ENCODE measurements around the gene STAT4.

Gene STAT4

DNA sequence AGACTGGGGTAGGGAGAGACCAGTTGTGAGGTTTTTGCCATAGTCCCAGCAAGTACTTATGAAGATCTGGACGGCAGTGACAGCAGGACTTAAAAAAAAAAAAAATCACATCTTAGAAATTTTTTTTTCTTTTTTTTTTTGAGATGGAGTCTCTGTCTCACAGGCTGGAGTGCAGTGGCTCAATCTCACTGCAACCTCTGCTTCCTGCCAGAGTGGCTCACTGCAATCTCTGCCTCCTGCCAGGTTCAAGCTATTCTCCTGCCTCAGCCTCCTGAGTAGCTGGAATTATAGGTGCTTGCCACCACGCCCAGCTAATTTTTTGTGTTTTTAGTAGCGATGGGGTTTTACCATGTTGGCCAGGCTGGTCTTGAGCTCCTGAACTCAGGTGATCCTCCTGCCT lies 22.4 kb upstream of the STAT4 start:
- DNase-seq: no peak

DNA sequence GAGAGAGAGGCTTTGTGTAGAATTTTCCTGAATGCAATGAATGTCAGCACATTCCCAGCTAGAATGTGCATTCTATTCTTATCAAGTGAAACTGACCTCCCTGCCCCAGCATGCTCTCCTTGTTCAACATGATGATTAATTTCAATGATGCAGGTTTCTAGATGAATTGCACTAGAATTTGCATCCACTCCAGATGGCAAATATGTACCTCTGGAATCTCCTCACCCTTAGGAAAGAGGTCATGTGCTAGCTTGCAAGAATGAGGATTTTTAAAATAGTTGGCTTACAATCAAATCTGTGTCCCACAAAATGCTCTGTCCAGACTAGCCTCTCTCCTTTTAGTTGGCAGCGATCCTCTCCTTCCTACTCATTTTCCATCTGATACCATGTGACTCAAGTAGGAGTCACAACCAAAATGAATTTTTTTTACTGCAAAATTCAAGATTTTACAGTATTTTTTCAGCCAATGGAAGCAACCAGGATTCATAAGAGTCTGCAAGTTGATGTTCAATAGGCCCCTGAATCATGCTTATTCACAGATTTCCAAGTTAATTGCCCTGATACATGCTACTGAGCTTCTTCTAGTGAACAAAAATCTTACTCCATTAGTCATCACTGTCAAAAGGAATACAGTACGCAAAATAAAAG lies 21.0 kb upstream of the STAT4 start:
- no peak for DNase-seq

DNA sequence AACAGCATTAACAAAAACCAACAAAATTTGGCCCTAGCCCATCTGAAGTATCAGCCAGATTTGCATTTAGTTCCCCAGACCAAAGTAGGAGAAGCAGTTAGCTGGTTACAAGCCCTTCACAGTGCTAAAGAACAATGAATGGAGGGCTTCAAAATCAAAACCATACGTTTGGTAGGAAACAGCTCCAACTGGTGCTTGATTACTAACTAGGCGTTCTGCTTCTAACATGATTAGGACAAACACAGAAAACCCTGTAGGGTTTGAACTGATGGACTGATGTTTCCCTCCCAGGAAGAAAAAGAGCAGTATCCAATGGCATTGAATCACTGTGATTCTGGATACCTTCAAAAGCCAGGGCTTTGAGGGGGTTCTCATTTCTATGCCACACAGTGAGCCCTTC lies 20.5 kb upstream of the STAT4 start:
- DNase-seq: no peak

DNA sequence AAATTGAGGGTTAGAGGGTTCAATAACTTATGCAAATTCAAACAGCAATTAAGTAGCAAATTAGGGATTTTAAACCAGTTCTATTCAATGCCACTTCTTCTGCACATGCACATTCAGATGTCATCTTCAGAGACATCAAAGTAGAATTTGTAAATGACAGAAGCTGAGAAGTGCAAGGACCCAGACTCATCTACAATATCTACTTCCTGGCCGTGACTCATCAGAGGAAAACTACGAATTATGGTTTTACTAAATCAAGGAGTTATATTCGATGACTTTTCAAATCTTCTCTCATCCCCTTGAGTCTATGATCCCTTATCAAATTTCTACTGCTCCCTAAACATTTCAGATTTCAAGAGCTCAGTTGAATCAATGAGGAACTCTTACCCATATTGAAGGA lies 20.0 kb upstream of the STAT4 start:
- DNase-seq: peak; percentile 27

DNA sequence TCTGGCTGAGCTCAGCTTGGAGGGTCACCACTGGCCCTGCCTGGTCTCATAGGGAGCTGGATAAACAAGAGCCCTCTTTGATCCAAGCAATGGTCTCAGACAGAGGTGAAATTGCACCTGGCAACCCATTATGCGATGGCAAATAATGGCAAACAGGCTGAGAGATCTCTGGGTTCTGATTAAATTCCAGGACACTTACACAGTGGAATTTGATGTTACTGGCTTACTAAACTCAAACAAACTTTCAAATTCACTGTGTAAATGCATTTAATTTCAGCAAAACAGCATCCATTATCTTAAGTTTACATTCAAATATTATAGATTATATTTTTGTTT lies 19.5 kb upstream of the STAT4 start:
- no peak for DNase-seq

DNA sequence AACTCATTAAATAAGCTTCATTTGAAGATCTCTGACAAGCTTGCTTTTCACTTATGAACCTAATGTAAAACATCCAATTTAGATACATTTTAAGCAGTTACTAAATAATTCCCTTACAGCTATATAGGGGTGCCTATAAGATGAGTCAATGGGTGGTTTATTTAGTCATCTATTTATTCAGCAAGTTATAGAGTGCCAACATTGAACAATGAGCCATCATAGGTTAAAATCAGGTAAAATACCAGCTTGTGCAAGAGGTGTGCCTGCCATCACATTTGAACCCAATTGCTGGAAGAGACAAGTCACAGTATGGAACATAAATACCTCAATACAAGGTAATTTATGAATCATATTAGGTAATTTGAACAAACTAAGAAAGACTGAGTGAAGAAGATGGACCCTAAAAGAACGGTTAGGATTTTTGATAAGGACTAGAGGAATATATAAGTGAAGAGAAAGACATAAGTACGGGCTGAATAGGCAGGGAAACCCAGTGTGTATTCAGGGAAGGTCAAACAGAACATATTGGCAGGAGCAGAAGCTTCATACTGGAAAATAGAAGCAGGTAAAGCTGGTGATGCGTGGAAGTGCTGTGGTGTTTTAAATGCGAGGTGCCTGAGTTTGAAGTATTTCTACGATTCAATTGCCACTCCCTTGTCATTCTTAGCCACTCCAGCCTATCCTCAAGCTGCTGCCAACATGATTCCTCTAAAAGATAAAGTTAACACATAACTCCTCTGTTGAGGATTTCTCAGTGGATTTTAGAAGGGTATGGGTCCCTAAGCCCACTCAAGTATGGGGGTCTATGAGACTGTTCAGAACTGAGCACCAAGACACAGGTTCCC lies 18.9 kb upstream of the STAT4 start:
- DNase-seq: no peak

DNA sequence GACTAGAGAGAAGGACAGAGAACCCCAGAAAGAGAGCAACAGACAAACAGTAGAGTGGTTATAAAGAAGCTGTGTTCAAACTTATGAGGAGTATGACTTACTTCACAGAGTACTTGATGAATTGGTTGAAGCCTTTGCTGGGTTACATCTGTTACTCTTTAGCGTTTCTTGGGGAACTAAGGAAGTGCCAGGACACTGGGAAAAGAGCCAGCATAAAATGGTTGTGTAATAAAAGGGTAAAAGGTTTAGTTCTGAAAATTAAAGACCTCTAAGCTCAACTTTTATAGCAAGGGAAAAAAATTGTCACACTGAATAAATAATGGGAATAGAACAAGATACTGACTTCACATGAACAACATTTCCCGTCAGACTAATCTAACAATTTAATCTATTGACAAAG lies 17.0 kb upstream of the STAT4 start:
- no peak for DNase-seq

DNA sequence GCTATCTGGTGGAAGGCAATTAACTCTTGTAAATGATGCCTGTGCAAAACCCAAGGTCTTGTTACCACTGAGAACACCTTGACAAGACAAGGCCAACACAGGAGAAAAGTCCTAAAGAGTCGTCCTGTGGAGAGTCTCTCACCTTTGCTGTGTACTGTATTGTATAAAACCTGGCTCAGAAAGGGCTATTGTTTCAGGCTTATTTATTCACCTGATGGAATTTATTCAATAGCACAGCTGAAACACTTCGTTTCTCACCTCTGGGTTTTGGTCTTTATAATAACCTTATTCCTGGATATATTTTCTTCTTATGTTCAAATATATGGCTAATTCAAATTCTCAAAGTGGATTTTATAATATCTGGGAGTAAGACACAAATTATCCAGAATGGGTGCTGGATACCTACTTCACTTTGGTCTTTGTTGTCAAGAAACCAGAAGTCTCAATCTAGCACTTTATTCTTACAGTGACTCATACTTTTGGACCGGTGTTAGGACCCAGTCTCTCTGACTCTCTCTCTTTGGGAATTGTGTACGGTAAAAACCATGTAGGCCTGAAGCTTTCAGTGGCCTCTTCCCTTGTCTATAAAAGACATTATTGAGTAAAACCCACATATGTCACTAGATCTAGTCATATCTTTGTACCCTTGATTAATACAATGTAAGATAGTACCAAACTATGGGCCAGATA lies 16.1 kb upstream of the STAT4 start:
- no peak for DNase-seq

DNA sequence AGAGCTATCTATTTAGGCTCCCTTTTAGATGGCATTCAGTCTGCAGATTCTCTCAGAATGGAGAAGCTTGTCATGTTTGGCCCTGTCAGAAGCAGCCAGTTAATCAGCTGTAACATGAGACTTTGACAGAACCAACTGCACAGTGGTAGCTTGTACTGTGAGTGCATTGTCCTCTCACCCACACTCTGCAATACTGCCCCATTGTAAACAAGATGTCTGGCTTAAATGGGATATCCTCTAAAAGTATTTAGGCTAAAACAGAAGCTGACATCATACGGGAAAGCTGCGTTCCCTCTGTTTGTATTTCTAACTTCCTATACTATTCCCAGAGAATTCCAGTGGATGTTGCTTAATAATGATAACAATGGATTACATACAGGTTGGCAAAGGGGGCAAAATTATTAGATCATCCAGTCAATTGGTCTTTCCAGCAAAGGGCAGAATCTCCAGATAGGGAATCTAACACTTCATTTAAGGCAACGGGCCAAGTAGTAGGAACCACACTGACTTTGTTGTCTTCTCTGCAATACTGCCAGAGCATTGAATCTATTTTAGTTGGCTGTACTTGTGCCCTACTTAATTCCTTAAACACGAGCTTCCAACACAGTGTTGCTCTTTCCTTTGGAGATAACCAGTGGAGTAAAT lies 15.4 kb upstream of the STAT4 start:
- DNase-seq: no peak

DNA sequence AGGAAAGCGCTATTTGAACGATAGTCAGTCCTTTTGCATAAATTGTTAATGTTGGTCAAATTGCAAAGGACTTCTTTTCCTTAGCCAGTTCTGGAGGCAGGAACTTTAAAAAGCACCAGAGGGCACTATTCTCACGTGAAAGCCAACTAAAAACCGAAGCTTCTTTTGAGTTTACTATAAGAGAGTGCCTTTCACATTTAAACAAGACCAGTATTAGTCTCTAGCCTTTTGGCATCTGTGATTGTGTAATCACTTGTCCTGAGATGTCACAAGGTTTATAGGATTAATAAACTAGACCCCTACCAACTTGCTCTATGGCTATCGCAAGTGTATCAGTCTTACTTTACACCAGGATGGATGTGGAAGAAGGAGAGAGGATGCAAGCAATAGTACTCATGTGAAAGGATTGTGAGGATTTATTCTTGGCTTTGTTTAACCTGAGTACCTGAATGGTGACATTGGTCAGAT lies 14.4 kb upstream of the STAT4 start:
- peak; percentile 41 for DNase-seq

DNA sequence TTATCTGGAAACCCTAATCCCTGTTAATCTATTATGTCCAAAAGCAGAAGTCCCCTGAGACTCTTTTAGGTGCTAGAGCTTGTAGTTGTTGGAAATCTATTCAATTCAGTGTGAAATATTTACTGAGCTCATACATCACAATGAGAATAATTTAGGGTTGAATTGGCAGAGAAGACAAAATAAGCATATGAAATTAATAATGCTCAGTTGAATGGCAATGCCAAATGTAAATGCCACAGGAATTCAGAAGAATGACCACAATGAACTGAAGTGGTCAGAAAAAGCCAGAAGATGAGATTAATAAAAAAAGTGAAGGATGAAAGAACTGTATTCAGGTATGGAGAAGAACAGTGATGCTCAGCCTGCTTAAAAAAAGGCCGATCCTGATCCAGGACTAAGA lies 8.0 kb upstream of the STAT4 start:
- no peak for DNase-seq

DNA sequence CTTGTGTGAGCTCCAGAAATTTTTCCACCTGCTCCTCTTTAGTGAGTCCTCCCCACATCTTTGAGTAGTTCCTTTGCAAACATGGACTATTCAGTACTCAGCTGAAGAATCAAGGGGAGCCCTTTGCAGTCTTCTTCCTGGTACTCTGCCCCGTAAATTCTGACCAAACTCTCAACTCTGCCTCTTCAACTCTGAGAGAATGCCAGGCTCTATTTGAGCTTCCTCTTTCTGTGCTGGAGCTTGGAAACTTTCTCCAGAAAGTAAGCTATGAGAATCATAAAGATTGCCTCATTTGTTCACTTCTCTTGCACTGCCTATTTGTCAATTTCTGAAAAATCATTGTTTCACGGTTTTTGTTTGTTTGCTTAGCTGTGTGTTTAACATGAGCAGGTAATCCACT lies 7.4 kb upstream of the STAT4 start:
- DNase-seq: no peak

DNA sequence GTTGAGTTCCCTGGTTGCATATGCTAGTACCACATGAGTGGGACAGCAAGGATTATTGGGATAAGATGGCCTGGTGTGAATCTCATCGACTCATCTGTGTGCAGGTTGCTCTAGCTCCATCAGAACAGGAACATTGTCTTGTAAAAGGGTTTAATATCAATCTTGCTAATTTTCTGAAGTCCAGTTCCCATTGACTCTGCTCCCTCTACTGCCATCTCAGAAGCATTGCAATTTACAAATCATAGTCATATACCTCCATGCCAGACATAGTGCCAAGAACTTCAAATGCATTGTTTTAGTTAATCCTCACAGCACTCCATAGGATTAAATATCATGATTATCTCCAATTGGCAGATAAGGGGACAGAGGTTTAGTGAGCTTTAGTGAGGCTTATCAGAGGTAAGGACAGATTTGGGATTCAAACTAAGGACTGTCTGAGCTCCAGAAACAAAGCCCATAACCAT lies 4.8 kb upstream of the STAT4 start:
- DNase-seq: peak; percentile 15

DNA sequence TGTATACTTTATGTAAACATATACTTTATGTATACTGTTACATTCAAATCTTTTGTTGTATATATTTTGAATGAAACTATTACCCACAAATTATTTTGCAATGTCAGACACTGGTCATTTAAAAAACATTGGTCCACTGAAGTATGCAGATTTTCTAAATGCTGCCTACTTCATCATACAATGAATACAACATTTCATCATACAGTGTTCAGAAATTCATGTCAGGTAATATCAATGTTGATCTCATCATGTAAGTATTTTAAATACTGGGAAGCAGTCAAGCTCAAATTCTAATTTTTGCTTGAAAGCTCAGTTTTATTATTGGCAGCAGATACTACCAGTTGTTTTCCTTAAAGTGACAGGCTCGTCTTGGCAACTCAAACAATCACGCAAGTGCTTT lies 2.9 kb upstream of the STAT4 start:
- DNase-seq: no peak

DNA sequence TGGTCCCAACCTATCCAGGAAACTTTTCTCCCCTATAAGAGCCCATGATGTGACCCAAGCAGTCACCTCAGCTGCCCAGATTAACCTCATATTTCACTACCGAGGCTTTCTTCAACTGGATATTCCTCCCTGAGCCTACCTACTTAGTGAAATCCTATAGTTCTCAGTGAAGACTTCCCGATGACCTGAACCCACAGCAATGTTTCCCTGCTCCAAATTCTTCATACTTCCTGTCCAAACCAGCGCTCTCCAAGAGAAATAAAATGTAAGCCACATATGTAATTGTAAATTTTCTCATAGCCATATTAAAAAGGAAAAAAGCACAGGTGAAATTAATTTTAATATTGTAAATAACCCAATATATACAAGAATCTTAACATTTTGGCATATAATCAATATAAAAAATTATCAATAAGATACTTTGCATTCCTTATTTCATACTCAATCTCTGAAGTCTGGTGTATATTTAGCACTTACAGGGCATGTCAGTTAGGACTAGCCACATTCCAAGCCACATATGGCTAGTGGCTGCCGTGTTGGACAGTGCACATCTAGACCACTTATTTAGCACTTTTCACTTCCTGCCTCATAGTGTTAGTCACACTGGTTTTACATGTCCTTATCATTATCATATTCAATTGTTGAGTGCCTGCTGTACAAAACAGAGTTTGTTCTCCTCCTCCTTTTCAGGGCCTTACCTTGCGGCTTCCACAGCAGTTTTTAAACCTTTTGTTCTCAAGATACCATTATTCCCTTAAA lies 1.9 kb upstream of the STAT4 start:
- DNase-seq: no peak

DNA sequence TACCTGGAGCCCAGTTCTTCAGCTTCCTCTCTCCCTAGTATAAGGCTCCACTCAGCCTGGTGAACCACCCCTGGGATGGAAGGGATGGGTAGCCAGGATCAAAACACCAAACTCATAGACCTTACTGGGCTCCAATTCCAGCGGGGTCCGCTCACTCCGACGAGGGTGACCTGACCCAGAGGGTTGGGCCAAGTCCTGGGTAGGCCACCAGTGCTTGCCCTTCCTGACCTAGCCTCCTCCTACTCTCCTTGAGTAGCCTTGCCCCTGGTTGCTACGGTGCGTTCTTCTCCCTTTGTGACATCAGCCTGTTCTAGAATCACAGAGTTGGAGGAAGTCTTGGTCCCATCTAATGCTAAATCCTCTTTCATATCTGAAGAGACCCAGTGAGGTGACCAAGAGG lies 537 bp upstream of the STAT4 start:
- no peak for DNase-seq

DNA sequence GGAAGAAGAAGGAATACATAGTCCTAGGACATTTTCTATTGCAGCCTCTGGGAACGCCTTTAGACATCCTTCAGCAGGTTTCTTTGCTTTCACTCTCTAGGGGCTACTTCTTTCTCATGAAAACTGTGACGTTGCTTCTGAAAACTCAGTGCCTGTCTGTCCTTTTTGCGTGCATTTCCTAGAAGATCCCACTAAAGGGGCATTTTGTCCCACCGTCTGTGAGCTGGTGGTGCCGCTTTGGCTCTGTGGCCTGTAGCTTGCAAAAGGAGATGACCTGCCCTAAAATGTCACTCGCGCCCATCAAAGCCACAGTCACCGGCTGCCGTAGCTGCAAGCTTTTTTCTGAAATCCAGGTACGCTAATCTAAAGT lies 579 bp downstream of the STAT4 start:
- no peak for DNase-seq

DNA sequence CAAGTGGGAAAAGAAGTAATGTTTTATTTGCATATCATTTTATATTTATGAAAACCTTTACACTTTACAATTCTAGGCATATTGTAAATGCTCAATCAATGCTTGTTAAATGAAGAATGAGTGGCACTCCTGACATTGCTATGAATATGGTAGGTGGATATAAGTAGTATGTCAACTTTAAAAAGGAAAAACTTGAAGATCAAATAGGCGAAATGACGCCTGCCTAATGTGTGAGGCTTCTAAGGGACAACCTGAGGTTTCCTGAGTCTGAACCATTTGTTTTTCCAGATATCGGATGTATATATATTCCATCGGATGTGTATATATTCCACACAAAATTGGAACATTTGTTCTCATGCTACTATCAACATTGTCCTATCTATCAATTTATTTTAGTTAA lies 1.4 kb downstream of the STAT4 start:
- no peak for DNase-seq

DNA sequence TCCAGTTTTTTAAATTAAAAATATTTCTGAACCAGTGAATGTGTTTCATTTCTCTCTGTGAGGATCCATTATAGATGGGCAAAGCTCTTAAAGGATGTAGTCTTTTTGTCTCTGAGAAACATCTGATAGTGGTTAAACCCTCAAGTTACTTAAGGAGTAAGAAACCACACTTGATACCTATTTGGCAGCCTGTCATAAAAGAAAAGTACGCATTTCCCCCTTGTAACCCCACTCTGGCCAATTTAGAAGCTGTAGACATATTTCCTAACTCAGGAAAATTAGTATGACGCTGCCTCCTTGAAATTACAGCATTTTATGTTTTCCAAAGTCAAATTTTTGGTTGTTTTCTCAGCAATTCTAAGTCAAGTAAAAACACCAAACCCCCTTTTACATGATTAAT lies 2.0 kb downstream of the STAT4 start:
- no peak for DNase-seq

DNA sequence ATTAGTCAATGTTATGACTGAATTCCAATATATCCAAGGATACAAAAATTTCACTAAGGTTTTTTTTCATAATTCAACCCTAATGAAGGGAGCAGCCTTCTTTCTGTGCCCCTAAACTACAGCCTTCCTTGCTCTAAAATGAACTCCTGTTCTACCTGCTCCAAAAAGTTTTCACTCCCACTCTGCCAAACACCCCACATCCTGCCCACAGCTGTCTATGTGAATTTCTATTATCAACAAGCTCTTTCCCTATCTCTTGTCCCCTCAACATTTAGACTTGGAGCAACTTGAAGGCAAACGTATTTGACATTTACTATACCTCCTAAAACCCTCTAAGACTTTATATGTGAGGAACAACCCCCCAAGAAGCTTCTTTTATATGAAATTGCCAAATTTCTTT lies 2.5 kb downstream of the STAT4 start:
- DNase-seq: no peak

DNA sequence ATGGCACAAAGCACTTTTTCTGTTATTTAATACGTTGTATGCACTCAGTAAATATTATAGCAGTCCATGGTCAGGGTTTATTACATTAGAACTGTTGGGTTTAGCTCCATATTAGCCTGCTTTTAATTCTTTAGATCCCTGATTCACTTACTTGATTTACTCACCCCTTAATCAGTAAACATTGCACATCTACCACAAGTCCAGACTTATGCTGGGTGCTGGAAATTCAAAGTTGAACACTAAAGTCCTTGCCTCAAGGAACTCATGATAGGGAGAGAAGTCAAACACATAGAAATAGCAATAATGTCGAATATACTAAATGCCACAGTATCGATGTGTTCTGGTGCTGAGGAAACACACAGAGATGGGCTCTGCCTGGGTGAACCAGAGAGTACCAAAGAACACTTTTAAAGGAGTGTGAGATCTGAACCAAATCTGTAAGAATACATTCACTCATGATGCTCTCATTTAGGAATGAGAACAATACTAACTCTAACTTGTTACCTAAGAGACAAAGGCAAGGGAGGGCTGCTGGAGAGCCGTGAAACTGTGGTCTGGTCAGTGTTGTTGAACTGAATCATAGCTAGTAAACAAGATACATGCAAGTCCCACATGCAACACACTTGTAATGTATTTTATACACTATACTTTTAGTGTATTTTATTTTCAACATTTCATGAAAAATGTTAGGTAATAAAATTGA lies 4.9 kb downstream of the STAT4 start:
- no peak for DNase-seq

DNA sequence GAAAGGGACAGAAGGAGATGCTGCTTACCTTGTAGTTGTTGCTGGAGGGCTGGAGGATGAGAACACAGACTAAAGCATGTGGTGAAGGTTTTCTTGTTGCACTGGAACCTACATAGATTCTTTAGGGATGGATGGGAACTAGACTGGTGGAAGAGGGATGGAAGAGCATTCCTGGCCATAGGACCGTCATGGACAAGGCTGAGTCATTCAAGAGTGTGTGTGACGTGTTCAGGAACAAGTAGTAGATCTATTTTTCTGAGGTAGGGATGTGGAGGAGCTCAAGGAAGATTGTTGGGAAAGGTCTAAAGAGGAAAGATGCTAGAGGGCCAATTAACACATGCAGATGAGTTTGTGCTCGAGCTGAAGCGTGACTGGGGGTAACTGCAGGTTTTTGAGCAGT lies 6.6 kb downstream of the STAT4 start:
- no peak for DNase-seq
